ENCODE measurements around the gene PRSS27.

PRSS27 gene

DNA sequence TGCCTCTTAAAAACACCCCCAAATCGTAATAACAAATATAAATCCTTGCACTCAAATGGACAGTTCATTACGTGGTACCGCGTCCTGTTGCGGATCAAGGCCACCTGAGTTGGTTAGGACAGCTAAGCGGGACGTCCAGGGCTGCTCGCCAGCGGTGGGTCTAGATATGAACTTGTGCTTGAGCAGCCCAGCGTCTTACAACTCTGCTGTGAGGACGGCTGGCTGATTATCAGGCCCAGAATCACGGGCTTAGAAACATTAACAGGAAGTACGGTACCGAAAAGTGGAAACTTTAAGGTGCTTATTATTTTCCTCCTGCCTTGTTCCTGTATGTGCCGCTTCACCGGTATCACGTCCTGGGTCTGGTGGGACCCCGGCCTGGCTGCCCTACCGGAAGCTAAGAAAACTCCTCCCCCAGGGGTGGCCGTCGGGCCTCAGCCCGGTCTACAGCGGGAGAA is 31.6 kb upstream of the PRSS27 start:
- no peak for DNase-seq (ENCODE audit: low spot score)

DNA sequence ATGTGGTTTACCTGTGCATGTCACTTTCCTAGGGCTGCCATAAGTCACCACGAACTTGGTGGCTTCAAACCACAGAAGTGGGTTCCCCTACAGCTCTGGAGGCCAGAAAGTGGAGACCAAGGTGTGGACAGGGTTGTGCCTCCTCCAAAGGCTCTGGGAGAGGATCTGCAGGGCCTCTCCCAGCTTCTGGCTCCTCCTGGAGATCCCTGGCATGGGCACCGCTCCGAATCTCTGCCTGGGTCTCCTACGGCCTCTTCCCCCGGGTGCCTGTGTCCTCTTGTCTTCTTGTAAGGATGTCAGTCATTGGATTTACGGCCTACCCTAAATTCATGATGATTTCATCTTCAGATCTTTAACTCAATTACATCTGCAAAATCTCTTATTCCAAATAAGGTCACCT is 29.9 kb upstream of the PRSS27 start:
- no peak for DNase-seq (ENCODE audit: low spot score)

DNA sequence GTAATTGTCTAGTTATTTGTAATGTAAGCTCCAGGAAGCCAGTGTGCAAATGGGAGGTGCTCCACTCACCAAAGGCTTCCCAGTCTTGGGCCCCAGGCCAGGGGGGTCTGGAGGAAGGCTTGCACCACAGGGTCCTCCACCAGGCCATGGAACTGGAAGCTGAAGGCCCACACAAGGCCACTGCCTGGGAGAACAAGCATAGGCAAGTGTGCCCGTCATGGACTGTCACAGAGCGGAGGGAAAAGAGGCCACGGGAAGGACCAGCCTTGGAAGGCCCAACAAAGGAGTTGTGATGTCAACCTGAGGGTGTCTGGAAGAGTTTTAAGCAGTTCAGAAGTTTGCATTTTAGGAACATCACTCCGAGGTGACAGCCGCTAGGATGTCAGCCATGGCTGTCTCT is 29.5 kb upstream of the PRSS27 start:
- no peak for DNase-seq (ENCODE audit: low spot score)

DNA sequence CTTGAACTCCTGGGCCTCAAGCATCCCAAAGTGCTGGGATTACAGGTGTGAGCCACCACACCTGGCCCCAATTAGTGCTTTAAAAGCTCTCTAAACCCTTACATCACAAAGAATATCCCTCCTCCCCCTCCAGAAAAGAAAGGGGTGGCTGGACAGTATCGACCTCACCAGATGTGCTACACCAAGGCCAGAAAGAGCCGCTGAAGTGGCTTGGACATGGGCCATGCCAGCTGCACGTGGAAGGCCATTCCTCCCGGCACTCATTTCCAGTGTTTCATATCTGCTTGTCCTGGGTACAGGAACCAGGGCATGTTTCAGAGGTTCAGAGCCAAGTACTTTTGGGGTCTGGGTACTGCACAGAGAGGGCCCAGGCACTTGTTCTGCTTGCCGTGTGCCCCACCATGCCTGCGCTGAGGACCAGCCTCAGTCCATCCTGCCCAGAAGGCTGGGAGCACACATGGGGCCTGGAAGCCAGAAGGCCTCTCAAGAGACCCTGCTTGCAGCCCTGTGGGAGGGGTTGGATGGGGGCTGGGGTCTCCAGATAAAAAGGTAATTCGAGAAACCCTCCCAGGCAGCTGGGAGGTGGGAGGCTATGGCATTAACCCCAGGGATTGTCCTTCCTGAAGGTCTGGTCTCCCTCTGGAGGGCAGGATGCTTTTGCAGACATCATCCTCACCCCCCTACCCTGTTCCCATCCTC is 28.9 kb upstream of the PRSS27 start:
- no peak for DNase-seq (ENCODE audit: low spot score)

DNA sequence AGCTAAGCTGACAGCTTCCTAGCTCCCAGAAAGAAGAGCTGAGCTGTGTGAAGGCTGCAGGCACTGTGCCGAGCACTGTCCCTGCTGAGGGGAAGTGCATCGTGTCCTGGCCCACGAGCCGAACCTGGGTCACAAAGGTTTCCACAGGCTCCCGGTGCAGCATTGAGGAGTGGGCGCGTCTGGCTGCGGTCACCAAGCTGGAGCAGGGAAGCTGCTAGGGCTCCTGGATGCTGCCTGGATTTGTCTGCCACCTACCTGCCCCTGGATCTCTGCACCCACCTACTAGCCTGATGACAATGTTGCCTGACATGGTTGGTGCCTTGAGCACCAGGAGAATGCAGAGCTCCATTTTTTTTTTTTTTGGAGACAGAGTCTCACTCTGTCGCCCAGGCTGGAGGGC is 25.9 kb upstream of the PRSS27 start:
- DNase-seq (ENCODE audit: low spot score), result no peak

DNA sequence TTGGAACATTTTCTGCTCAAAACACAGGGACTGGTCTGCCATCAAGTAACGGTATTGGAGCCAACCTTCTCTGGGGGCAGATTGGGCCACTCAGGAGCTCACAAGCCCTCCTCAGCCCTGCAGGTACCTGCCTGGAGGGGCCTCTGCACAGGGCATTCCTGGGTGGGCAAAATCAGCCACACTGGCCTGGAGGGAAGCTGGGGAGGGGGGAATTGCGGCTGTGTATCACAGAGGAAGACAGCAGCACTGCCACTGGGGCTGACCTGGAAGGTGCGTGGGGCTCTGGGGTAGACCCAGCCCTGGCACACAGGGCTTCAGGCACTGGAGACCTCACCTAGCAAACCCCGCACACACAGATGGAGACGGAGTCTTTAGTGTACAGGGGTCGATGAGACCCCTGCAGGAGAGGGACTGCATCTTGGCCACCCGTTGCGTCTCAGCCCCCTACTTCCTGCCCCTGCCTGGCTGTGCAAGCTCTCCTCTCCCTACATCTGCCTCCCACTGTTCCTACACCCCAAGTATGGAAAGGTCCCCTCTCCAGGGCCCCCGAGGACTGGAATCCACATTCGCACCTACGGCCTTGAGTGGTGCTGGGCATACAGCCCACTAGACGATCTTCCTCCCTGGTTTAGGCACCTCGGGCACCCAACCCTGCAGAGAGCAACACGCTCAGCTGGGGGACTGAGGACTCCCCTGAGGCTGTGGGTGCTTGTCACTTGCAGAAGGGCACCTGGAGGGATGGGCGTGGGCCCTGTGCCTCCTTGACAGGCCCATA is 25.3 kb upstream of the PRSS27 start:
- DNase-seq (ENCODE audit: low spot score), result no peak

DNA sequence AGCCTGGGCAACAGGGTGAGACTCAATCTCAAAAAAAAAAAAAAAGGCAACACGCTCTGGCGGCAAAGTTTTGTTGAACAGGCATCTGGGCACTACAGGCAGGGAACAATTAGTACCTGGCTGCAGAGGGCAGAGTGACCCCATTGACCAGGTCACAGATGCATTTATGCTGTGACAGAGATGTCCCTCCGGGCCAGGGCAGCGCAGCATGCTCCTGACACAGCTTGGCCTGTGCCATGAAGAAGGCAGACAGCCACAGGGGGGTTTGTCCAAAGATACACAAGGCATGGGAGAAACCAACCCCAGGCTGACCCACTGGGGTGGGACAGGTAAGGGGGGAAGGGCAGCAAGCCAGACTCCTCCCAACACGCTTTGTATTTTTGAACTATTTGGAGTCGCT is 24.7 kb upstream of the PRSS27 start:
- no peak for DNase-seq (ENCODE audit: low spot score)

DNA sequence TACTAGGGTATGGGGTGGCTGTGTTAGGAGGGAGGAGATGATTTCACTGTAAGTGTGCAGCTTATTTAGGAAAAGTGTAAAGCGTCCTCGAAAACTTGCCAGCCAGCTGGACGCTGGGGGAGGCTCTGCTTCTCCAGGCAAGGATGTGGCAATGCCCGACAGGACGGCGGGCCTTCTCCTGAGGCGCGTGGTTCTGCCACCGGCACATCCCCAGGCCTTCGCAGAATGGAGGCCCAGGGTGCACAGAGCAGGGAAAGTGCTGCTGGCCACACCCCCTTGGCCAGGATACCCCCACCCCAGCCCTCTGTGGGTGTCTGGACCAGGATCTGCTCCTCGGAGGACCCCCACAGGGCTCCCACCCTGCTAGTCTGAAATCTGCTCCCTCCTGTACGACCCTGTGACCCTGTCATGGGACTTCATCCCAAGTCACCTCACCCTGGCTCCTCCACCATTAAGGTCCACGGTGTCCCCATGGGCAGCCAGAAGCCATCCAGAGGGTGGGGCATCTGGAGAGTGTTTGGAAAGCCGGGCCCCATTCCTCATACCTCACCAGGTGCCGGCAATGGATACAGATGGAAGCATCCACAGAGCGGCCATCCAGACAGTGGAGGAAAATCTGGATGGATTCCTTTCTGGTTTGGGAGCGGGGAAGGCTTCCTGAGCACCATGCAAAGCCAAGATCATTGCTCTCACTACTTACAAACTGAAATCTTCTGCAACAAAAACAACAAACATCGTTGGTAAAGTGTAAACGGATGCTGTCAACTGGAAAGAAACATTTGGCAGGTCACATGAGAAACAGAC is 23.2 kb upstream of the PRSS27 start:
- no peak for DNase-seq (ENCODE audit: low spot score)

DNA sequence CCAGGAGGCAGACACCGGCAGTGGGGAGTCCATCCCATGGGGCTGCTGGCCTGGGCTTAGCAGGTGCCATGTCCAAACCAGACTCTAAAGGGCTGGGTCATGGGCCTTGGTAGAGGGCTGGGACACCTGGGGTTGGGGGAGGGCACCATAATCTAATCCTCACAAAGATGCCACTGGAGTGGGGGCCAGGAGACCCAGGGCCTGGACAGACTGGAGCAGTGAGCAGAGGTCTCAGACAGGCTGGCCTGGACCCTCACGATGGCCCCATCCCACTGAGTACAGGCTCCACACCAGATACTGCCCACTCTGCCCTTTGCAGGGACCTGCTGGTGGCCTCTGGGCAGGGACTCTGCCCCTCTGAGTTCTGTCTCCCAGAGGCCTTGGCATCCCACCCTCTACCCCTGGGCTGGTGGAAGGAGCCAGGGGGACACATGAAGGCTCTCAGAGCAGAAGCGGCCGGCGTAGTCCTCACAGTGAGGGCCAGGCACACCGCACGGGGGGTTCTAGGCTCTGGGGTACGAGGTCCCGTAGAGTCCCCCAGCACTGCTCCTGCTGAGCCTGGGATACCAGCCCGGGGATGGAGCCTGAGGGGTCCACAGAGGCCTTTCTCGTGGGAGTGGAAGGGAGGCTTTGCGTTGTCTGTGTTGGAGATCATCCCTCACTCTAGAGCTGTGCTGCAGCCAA is 22.4 kb upstream of the PRSS27 start:
- no peak for DNase-seq (ENCODE audit: low spot score)

DNA sequence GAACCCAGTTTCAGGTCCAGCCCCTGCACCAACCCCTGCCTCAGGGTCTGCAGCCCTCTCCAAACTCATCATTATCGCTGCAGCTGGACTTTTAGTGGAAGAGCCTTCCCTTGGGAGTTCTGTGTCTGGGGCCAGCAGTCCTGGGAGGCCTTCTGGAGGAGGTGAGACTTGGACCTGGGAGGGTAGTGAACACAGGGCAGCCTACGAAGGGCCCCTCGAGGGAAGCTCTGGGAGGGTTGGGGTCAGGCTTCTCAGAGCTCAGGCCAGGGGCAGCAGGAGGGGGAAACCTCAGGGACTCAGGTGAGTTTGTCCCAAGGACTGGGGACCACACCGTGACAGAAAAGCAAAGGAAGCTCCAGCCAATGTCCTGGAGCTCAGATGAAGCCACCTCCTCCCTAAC is 21.1 kb upstream of the PRSS27 start:
- DNase-seq (ENCODE audit: low spot score), result no peak

DNA sequence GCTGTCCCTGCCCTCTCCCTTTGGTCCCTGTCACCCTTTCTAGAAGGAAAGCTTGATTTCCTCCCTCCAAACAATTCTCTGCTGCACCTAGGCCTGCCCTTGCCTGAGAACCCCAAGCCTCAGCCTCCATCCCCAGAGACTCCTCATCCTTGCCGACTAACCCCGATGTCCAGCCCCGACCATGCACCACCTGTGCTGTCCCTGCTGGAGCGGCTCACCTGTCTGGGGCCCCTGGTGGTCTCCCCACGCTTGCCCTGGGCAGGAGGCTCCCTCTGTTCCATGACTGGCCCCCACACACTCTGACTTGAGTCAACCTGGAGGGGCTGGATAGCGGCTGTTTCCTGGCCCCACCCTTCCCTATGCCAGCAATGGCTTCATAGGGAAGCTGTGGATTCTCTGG is 20.5 kb upstream of the PRSS27 start:
- no peak for DNase-seq (ENCODE audit: low spot score)

DNA sequence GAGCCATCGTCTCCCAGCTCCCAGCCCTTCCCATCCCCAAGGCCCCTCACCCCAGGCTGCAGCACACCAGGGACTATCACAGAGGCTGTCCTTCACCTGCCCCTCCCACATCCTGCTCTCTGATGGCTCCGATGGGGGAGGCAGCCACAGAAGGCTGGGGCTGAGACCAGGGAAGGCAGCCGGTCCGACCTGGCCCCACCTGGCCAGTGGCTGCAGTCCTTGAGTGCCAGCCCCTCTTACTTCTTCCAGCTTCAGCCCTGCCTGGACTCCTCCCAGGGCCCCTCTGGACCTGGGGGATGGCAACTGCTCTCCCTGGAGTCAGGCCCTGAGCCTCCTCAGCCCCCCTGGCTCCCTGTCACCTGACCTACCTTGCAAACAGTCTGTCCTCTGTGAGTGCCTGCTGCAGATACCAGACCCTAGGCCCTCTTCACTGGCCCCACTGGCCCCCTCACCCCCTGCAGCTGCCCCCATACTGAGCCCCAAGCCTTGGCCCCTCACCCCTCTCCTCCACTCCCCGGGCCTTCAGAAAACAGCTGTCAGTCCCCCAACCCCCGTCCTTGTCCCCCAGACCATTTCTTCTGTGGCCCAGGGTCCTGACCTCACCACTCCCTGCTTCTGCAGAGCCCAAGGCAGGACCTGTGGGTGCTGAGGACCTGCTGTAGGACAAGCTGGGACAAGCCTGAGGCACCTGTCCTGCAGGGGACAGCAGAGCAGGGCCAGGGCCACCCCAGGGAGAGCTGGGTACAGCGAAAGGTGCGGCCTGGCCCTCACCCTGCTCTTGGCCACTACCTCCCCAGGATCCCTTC is 19.8 kb upstream of the PRSS27 start:
- DNase-seq (ENCODE audit: low spot score), result no peak

DNA sequence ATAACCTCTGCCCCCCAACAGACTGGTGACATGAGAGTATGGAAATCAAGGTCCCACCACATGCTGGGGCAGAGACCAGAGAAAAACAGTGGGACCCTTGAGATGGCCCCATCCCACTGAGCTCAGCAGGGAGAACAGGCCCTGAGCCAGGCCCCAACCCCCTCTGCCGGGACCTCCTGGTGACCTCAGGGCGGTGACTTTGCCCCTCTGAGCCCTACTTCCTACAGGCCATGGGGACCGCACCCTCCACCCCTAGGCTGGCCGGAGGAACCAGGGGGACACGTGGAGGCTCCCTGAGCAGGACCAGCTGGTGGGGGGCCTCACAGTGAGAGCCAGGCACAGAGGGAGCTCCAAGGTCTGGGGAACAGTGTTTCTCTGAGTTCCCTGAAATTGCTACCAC is 18.6 kb upstream of the PRSS27 start:
- DNase-seq (ENCODE audit: low spot score), result no peak

DNA sequence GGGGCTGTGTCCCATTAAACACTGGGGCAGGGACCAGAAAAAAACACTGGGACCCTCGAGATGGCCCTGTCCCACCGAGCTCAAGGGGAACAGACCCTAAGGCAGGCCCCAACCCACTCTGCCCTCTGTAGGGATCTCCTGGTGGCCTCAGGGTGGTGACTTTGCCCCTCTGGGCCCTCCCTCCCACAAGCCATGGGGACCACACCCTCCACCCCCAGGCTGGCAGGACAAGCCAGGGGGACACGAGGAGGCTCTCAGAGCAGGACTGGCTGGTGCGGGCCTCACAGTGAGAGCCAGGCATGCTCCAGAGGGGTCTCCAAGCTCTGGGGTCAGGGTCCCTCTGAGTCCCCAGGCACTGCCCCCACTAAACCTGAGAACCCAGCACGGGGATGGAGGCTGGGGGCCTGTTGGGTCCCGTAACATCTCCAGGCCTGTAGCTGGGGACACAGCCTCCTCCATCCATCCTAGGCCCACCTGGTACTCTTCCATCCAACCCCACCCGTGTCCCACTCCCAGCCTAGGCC is 17.9 kb upstream of the PRSS27 start:
- no peak for DNase-seq (ENCODE audit: low spot score)

DNA sequence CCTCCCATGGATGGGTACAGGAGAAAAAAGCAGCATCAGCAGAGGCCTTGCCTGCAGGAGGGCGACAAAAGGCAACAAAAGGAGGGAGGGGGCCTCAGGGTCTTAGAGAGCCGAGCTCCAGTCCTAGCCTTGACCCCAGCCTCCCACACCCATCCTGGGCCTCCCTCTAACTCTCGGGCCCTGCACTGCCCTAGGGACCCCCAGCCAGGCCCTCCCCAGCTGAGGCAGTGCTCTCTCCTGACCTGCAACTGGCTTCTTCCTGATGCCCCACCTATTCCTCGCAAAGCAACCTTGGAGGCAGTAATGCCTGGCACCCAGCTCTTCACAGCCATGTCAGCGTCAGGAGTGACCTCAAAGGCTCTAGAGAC is 17.2 kb upstream of the PRSS27 start:
- DNase-seq (ENCODE audit: low spot score), result no peak

DNA sequence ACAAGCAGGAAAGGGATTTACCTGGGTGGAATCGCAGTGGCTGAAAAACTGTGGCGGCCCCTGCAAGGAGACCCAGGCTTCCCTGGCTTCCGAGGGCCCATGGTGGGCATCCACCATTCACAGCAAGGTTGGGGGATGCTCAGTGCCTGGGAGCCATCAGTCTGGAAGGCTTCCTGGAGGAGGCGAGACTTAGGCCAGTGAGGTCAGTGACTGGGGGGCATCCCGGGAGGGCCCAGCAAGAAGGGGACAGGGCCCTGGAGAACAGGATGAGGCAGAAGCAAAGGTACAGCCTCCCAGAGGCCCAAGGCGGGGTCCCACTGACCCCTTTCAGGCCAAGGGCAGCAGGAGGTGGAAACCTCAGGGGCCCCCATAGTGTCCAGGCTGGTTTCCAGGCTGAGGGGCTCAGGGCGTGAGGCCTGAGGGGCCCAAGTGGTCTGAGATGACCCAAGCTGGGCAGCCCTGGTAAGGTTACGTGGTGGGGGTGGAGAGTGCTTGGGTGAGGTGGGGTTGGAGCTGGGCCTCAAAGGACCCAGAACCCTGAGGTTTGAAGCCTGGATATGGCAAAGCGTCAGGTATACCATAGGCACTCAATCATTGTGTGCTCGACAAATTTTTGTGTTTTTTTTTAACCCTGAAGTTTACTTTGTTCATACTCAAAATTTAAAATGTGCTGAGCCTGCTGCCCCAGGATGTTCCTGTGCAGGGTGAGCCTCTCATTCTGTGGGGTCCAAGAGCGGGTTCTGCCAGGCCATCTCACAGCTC is 16.6 kb upstream of the PRSS27 start:
- no peak for DNase-seq (ENCODE audit: low spot score)

DNA sequence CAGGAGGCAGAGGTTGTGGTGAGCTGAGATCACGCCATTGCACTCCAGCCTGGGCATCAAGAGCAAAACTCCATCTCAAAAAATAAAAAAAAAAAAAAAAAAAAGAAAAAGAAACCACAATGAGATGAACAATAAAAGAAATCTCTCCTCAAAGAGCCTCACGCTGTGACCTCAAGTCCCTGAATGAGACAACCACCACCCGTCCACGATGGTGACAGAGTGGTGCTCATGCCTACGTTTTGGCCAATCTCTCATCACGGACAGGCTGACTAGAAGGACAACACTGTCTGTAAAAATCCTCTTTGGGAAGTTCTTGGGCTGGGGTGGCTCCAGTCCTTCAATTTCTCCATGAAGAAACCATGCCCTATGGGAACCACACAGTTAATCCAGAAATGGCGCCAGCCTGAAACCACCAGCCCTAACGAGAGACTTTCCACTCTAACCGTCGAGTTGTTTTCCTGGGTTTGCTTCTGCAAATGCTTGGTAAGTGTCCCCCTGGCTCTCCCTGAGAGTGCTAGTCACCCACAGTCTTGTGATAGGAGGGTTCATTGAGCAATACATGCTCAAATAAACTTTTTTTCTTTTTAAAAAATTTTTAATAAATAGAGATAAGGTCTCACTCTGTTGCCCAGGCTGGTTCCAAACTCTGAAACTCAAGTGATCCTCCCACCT is 15.0 kb upstream of the PRSS27 start:
- no peak for DNase-seq (ENCODE audit: low spot score)

DNA sequence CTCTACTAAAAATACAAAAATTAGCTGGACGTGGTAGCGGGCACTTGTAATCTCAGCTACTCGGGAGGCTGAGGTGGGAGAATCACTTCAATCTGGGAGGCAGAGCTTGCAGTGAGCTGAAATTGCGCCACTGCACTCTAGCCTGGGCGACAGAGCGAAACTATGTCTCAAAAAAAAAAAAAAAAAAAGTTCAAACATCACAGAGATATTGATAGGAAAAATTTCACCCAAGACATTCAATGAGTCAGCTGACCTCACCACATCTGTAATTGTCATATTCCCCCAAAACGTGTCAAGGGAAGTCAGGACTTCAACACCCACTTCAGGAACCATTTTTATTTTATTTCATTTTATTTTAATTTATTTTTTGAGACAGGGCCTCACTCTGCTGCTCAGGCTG is 8.0 kb upstream of the PRSS27 start:
- DNase-seq (ENCODE audit: low spot score), result no peak

DNA sequence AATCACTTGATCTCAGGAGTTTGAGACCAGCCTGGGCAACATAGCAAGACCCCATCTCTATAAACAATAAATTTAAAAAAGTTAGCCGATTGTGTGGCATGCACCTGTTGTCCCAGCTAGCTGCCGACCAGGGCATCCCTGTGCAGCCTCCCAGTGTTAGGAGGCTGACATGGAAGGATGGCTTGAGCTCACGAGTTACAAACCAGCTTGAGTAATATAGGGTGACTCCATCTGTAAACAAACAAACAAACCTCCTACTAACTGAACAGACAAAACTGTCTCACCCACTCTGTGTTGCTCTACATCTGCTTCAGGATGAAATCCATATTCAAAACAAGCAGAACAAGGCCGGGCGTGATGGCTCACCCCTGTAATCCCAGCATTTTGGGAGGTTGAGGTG is 6.9 kb upstream of the PRSS27 start:
- DNase-seq (ENCODE audit: low spot score), result no peak

DNA sequence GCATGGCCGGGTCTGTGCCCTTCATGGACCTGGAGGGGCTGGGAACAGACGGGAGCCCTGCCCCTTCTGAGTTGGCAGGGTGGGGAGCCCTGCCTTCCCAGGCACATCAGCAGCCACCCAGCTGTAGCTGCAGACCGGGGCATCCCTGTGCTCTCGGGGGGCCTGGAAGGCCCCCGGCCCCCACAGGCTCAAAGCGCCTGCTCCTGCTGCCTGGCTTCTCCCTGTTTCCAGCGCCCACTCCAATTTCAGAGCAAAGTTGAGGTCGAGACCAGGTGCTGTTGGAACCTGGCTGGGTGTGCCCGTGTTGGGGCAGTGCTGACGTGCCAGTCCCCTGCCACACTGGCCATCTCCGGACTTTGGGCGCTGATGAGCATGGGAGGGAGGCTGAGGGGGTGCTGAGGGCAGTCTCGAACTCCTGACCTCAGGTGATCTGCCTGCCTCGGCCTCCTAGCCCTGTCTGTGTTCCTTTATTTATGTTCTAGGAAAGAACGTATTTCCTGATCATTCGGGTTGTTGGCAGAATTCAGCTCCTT is 4.9 kb upstream of the PRSS27 start:
- DNase-seq (ENCODE audit: low spot score), result no peak
